Stimulated activated CD8-positive, alpha-beta memory T cell treated with anti-CD3 and anti-CD28 coated beads, Interleukin-12 subunit alpha, Interleukin-12 subunit beta, amount 100 ng/mL, for 24 hours (primary cell): ENCODE data around the gene STARD8.

ENCODE experiments used
- DNase-seq: peaks from one replicate; pipeline ENCODE4 v3.0.0-alpha.2; 2020; ENCODE audit errors: extremely low read depth

STARD8 gene

GRCh38 chrX:68749426-68749825 is 102.0 kb downstream of the STARD8 start:
- no peak for DNase-seq

DNA sequence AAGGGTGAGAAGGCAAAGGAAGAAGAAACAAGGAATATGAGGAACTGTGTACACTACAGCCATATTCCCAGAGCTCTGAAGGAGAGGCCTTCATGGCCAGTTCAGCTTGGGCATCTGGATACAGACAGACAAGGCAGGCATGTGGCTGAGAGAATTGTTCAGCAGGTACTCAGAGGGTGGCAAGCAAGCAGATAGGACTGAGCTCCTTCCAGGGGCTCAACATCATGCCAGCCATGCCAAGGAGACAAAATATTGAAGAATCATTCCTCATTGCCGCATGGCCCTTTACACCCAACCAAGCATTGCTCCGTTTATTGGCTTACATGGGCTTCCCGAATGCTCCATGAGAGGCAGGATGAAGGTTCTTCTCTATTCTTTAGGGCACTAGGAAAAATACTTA is 102.8 kb downstream of the STARD8 start:
- DNase-seq, result no peak

DNA sequence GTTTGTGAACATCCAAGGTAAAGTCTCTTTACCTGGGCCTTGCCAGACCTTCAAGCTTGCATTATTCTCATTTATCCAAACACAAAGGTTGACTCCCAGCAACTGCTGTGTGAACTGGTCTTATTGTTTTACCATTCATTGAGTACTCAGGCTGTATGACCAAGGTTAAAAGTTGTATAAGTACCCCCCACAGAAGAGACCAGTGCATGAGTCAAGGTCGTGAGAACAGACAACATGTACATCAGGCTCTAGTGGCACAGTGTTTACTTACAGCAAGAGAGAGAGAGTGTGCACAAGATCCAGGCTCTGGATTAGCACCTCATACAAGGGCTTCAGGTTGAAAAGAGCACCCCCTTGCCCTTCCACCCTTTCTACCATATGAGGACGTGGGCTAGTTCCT is 103.9 kb downstream of the STARD8 start:
- no peak for DNase-seq

GRCh38 chrX:68753218-68753617 is 105.8 kb downstream of the STARD8 start:
- DNase-seq, result no peak

GRCh38 chrX:68754406-68754805 is 106.9 kb downstream of the STARD8 start:
- no peak for DNase-seq

DNA sequence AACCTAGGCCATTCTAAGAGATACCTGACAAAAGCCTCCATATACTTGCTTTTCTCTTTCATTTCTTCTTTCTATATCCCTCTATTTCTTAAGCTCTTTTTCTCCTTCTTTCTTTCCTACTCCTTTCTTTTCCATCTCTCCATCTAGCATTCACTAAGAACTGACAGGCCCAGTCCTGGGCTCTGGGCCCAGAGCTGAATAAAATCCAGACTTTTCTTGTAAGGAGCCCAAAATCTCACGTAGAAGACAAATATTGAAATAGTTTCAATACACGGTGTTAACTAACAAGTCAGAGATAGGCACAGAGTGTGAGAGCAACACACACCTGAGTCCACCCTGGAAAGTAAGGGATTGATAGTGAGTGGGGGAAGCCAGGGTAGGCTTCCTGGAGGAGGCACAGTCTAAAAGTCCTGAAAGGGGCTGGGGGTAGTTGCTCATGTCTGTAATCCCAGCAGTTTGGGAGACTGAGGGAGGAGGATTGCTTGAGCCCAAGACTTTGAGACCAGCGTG is 108.2 kb downstream of the STARD8 start:
- no peak for DNase-seq

GRCh38 chrX:68757331-68757730 is 109.9 kb downstream of the STARD8 start:
- no peak for DNase-seq

DNA sequence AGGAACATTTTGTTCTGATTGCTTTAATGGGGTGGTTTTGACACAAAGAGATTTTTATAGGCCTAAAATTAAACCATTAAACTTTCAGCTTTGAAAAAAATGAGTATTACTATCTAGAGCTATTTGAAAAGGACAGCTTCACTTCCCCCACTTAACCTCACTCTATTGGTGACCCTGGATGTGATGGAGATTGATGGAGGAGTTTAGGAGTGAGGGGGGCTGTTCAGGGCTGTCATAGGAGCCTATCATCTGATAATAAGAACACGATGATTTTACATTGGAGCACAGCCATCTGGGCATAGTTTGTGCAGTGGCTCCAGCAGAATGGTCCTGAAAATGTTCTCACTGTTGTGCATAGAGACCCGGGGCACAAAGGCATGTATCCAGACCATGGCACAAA is 110.3 kb downstream of the STARD8 start:
- no peak for DNase-seq

- DNase-seq, result no peak
Observed at GRCh38 chrX:68758671-68759070, 111.2 kb downstream of the STARD8 start.

GRCh38 chrX:68761086-68761485 is 113.6 kb downstream of the STARD8 start:
- no peak for DNase-seq

DNA sequence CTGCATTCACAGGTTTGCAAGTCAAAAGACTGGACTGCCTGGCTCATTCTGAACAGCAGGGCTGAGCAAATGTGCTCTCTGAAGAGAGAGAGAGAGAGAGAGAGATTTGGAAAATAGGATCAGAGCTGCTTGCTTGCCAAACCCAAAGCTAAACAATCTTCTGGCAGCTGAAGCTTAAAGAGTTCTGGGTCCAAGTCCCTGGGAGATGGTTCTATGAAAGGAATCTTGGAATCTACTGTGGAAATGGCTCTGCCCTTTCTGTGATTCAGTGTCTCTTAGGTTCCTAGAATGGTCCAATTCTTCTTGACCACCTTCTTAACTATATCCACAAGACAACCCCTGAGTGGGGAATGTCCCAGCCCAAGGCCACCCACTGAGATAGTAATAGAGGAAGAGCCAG is 115.3 kb downstream of the STARD8 start:
- DNase-seq, result no peak

- DNase-seq, result no peak
Observed at GRCh38 chrX:68763481-68763880, 116.0 kb downstream of the STARD8 start.
